A549 (cell line): ENCODE results near the gene HARS1. TPM values are rescaled to one million over a fixed set of nuclear protein-coding genes. Genes with fewer than 3 reads are reported as not detected.
A peak's percentile ranks its signal among the peaks of the same experiment; 100 is the strongest.
"Not testable (repeated sequence)": the region's sequence is repeated elsewhere in the genome, so short reads cannot be mapped to it uniquely, and the experiment has no call there.

Source experiments
- ATAC-seq, 2 experiments: fragments of 200-7000 bp in 1 of 2; fragments of >200 bp in 1 of 2; cut with Nextera tagmentation in 1 of 2; cut with Tn5 transposase in 1 of 2; 3 replicates each; pipeline versions ENCODE4 v1.8.0 to v1.9.1; 2018 to 2020; ENCODE audit warnings: mild to moderate bottlenecking in 1 of 2, moderate library complexity in 1 of 2
- CTCF ChIA-PET: fragments of 300-600 bp; sonication (Branson Sonifier 250); formaldehyde crosslinking; extraction: SDS; loops from one replicate; lab custom pipeline; 2021; ENCODE audit warnings: antibody characterized with exemption, inconsistent platforms; lab: Yijun Ruan, JAX
- POLR2A ChIA-PET: fragments of 350-600 bp; formaldehyde crosslinking; extraction: SDS; loops from one replicate; lab custom pipeline; 2021; ENCODE audit warnings: antibody characterized with exemption, inconsistent platforms; lab: Yijun Ruan, JAX
- DNase-seq, 2 experiments: peaks; one replicate each; pipeline versions ENCODE4 v3.0.0 to v3.0.0-alpha.2; 2011 to 2016; ENCODE audit warnings: low read depth in 1 of 2, low spot score in 1 of 2
- FAIRE-seq: peaks from 2 replicates; lab custom pipeline; 2011; peaks lifted over from hg19 to GRCh38; lab: Jason Lieb, UNC
- H3K27ac ChIP-seq, 2 experiments: fragments of >200 bp; sonication (Bioruptor Twin); formaldehyde crosslinking; 3 replicates each; pipeline ENCODE4 v1.5.1; 2016 to 2017
- H3K4me1 ChIP-seq: fragments of >200 bp; sonication (Bioruptor Twin); formaldehyde crosslinking; 3 replicates; pipeline ENCODE4 v1.6.1; 2016
- H3K4me2 ChIP-seq: fragments of >200 bp; sonication (Bioruptor Twin); formaldehyde crosslinking; 3 replicates; pipeline ENCODE4 v1.6.1; 2016
- H3K4me3 ChIP-seq: fragments of >200 bp; sonication (Bioruptor Twin); formaldehyde crosslinking; 3 replicates; pipeline ENCODE4 v1.5.1; 2016
- H3K9me3 ChIP-seq: fragments of >200 bp; sonication (Bioruptor Twin); formaldehyde crosslinking; 3 replicates; pipeline ENCODE4 v1.6.1; 2016
- BHLHE40 ChIP-seq: IDR thresholded peaks from 2 replicates; pipeline ENCODE4 v1.6.1; 2012; ENCODE audit warnings: low read depth, low read length, inconsistent platforms
- CBX2 ChIP-seq: fragments of 200-600 bp; sonication (generic); IDR thresholded peaks from 2 replicates; pipeline ENCODE4 v1.6.1; 2016; ENCODE audit warnings: low read depth, mild to moderate bottlenecking, borderline replicate concordance
- CEBPB ChIP-seq, 2 experiments: fragments of >200 bp in 1 of 2; sonication (Bioruptor Twin) in 1 of 2; formaldehyde crosslinking in 1 of 2; IDR thresholded peaks; 2 replicates each; pipeline ENCODE4 v1.6.1; 2012 to 2016
- CHD4 ChIP-seq: fragments of 200-600 bp; sonication (generic); IDR thresholded peaks from 2 replicates; pipeline ENCODE4 v1.6.1; 2016; ENCODE audit warnings: antibody characterized with exemption, mild to moderate bottlenecking, borderline replicate concordance
- E2F6 ChIP-seq: IDR thresholded peaks from 2 replicates; pipeline ENCODE4 v1.6.1; 2012; ENCODE audit warnings: low read depth, borderline replicate concordance
- EHF ChIP-seq: fragments of 250-450 bp; sonication (Bioruptor Pico); IDR thresholded peaks from 2 replicates; pipeline ENCODE4 v1.5.0; 2020; ENCODE audit warnings: mild to moderate bottlenecking
- ELK1 ChIP-seq: fragments of 150-350 bp; IDR thresholded peaks from 2 replicates; pipeline ENCODE4 v1.6.1; 2014; ENCODE audit warnings: low read depth, mild to moderate bottlenecking, low read length
- ESRRA ChIP-seq: fragments of 150-350 bp; IDR thresholded peaks from 2 replicates; pipeline ENCODE4 v1.6.1; 2014; ENCODE audit warnings: mild to moderate bottlenecking, low read length, borderline replicate concordance
- FOSB ChIP-seq: fragments of 250-450 bp; sonication (Bioruptor Pico); IDR thresholded peaks from 2 replicates; pipeline ENCODE4 v1.5.0; 2020; ENCODE audit warnings: mild to moderate bottlenecking, moderate library complexity
- FOSL2 ChIP-seq, 2 experiments: fragments of 450-650 bp in 1 of 2; fragments of >200 bp in 1 of 2; sonication (Bioruptor Twin) in 1 of 2; formaldehyde crosslinking; IDR thresholded peaks; 2 replicates each; pipeline versions ENCODE4 v1.5.0 to v1.6.1; 2016 to 2020; ENCODE audit warnings: mild to moderate bottlenecking in 1 of 2, moderate library complexity in 1 of 2
- GATA3 ChIP-seq: IDR thresholded peaks from 2 replicates; pipeline ENCODE4 v1.6.1; 2012; ENCODE audit warnings: borderline replicate concordance
- HEYL ChIP-seq: fragments of 250-450 bp; sonication (Bioruptor Pico); IDR thresholded peaks from 2 replicates; pipeline ENCODE4 v1.8.0; 2021; ENCODE audit warnings: mild to moderate bottlenecking, moderate library complexity
- HOXA7 ChIP-seq: fragments of 250-450 bp; sonication (Bioruptor Pico); IDR thresholded peaks from 2 replicates; pipeline ENCODE4 v1.5.0; 2020; ENCODE audit warnings: mild to moderate bottlenecking, moderate library complexity
- HOXB13 ChIP-seq: fragments of 250-450 bp; sonication (Bioruptor Pico); IDR thresholded peaks from 2 replicates; pipeline ENCODE4 v1.5.0; 2020; ENCODE audit warnings: low read depth, mild to moderate bottlenecking, moderate library complexity
- HOXB5 ChIP-seq: fragments of 250-450 bp; sonication (Bioruptor Pico); IDR thresholded peaks from 2 replicates; pipeline ENCODE4 v1.5.0; 2020; ENCODE audit warnings: mild to moderate bottlenecking, moderate library complexity
- KDM1A ChIP-seq: fragments of 200-600 bp; sonication (generic); IDR thresholded peaks from 2 replicates; pipeline ENCODE4 v1.6.1; 2016; ENCODE audit warnings: low read depth, mild to moderate bottlenecking
- MAFK ChIP-seq: fragments of 450-650 bp; IDR thresholded peaks from 2 replicates; pipeline ENCODE4 v1.6.1; 2014; ENCODE audit not compliant: partially characterized antibody
- MAZ ChIP-seq: fragments of 150-350 bp; IDR thresholded peaks from 2 replicates; pipeline ENCODE4 v1.6.1; 2014; ENCODE audit warnings: antibody characterized with exemption, low read depth, low read length, borderline replicate concordance
- NPAS2 ChIP-seq: fragments of 250-450 bp; sonication (Bioruptor Pico); IDR thresholded peaks from 2 replicates; pipeline ENCODE4 v1.8.0; 2022; ENCODE audit warnings: mild to moderate bottlenecking, moderate library complexity, borderline replicate concordance
- POLR2AphosphoS2 ChIP-seq: conservative IDR thresholded peaks from 2 replicates; pipeline ENCODE4 v1.6.1; 2012; ENCODE audit warnings: low read length, improper control_type of control experiment, inconsistent platforms
- RARB ChIP-seq: fragments of 250-450 bp; sonication (Bioruptor Pico); IDR thresholded peaks from 2 replicates; pipeline ENCODE4 v1.8.0; 2021; ENCODE audit warnings: mild to moderate bottlenecking, moderate library complexity
- RNF2 ChIP-seq: fragments of 200-600 bp; sonication (generic); IDR thresholded peaks from 2 replicates; pipeline ENCODE4 v1.6.1; 2016; ENCODE audit warnings: low read depth, mild to moderate bottlenecking, antibody characterized with exemption, moderate library complexity, borderline replicate concordance
- SMC3 ChIP-seq: fragments of >200 bp; sonication (Bioruptor Twin); formaldehyde crosslinking; IDR thresholded peaks from 3 replicates; pipeline ENCODE4 v1.6.1; 2018; ENCODE audit warnings: inconsistent platforms
- SREBF2 ChIP-seq: fragments of 450-650 bp; IDR thresholded peaks from 2 replicates; pipeline ENCODE4 v1.6.1; 2014; ENCODE audit warnings: mild to moderate bottlenecking, moderate library complexity
- WGBS: methylation state at CpG from one replicate; pipeline ENCODE4 v1.1.6; 2017; ENCODE audit errors: missing lambda C conversion rate; 5-methylcytosine and 5-hydroxymethylcytosine counted together
- polyA plus RNA-seq, 4 experiments: library from polyadenylated mRNA; depleted of rRNA in 3 of 4; stranded (reverse); fragments of >200 nt; fragmentation: RNase III in 1 of 4; extraction: RNeasy Plus Mini Kit Qiagen cat#74134 plus additional on column Dnase treatment in 1 of 4; gene quantifications; 2 replicates in 3 of 4; 3 replicates in 1 of 4; pipeline ENCODE4 v1.2.3, GENCODE V29; 2011 to 2017
- TF ChIP-seq, protein P1 (sequence below): IDR thresholded peaks from 2 replicates; pipeline ENCODE4 v1.6.1; 2012

HARS1 gene
- polyA plus RNA-seq, 2 of the 4 experiments (the other 2 are of a cell fraction) = 80.5 to 87.1 TPM

GRCh38 chr5:140718266-140718592 lies 27.1 kb upstream of the HARS1 start:
- ATAC-seq (peak; percentile 18 to 47), FAIRE-seq (no peak), DNase-seq (no peak)
- ChIA-PET CTCF (interaction anchor here (0.7 to 3.8 kb wide), 9 partner anchors 8 to 372 kb away, joined by 3 to 22 read pairs (median 4); partner anchors contain the start of genes HBEGF and SLC4A9), POLR2A (interaction anchor here (1.2 to 2.3 kb wide), 7 partner anchors 8 to 372 kb away, joined by 5 to 20 read pairs (median 14); partner anchors contain the start of genes ANKHD1, HARS1, HARS2 and HBEGF)
- H3K27ac ChIP-seq = peak overlapping the region; percentile 84 to 92
- H3K4me1 ChIP-seq = no peaks in the 10 kb centered on the region
- H3K9me3 ChIP-seq = no peaks in the 10 kb centered on the region
- peak overlapping the region; percentile 44 for H3K4me3 ChIP-seq
- 25% methylated on average over 7 of the region's 7 CpGs for WGBS
- TF ChIP-seq HEYL (CRISPR knock-in tag) (no peak), HOXA7 (CRISPR knock-in tag) (no peak), MAZ (no peak), KDM1A (no peak), MAFK (no peak), HOXB13 (no peak), HOXB5 (CRISPR knock-in tag) (no peak), ELK1 (no peak), RNF2 (no peak), E2F6 (no peak), CBX2 (no peak), BHLHE40 (no peak), FOSL2 (IDR thresholded peaks at IDR 0.05) (no peak), FOSL2 (CRISPR knock-in tag; IDR thresholded peaks at IDR 0.05) (no peak)
- TF ChIP-seq, protein P1, sequence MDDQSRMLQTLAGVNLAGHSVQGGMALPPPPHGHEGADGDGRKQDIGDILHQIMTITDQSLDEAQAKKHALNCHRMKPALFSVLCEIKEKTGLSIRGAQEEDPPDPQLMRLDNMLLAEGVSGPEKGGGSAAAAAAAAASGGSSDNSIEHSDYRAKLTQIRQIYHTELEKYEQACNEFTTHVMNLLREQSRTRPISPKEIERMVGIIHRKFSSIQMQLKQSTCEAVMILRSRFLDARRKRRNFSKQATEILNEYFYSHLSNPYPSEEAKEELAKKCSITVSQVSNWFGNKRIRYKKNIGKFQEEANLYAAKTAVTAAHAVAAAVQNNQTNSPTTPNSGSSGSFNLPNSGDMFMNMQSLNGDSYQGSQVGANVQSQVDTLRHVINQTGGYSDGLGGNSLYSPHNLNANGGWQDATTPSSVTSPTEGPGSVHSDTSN = no peak
- H3K4me2 ChIP-seq = peak overlapping the region; percentile 82

- H3K4me3 ChIP-seq, CTCF ChIA-PET, DNase-seq, H3K27ac ChIP-seq, FAIRE-seq, H3K4me1 ChIP-seq, H3K9me3 ChIP-seq, H3K4me2 ChIP-seq, ATAC-seq: not testable (repeated sequence)
- 90% methylated on average over 2 of the region's 2 CpGs for WGBS
- POLR2A ChIA-PET = interaction anchor here (0.6 kb wide), 1 partner anchor 23 kb away, joined by 3 read pairs; no protein-coding TSS in a partner anchor
Measured at GRCh38 chr5:140716238-140716637, 25.1 kb upstream of the HARS1 start.

DNA sequence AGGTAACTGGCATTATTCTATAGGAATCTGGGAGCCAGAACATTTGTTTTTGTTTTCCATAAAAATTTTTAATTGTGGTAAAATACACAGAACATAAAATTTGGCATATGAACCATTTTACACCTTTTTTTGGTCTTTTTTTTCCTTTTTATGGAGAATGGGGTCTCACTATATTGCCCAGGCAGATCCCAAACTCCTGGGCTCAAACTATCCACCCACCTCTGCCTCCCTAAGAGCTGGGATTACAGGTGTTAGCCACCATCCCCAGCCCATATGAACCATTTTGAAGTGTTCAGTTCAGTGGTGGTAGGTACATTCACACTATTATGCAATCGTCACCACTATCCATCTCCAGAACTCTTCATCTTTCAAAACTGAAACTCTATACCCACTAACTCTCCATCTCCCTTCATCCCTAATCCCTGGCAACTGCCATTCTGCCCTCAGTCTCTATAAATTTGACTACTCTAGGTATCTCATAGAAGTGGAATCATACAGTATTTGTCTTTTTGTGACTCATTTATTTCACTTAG lies 22.5 kb upstream of the HARS1 start:
- whole genome bisulfite sequencing = 86% methylated on average over 1 of the region's 1 CpG
- no peak for DNase-seq
- TF ChIP-seq CEBPB (IDR thresholded peaks at IDR 0.05) = 0 out of 4 replicates have a peak, but pooled peaks of 1 of the 2 experiments have one; percentile 9
- TF ChIP-seq SREBF2 = no peak
- TF ChIP-seq GATA3 = no peak
- FAIRE-seq = no peak
- CTCF ChIA-PET = no interaction called here
- Histone ChIP-seq H3K27ac (no peak overlapping the region), H3K4me1 (peaks cover 9% of the 10 kb centered on the region; the same call in 2 of the 3 replicates), H3K4me3 (no peak overlapping the region), H3K4me2 (no peak overlapping the region), H3K9me3 (no peaks in the 10 kb centered on the region)
- no peak for ATAC-seq
- POLR2A ChIA-PET = no interaction called here

DNA sequence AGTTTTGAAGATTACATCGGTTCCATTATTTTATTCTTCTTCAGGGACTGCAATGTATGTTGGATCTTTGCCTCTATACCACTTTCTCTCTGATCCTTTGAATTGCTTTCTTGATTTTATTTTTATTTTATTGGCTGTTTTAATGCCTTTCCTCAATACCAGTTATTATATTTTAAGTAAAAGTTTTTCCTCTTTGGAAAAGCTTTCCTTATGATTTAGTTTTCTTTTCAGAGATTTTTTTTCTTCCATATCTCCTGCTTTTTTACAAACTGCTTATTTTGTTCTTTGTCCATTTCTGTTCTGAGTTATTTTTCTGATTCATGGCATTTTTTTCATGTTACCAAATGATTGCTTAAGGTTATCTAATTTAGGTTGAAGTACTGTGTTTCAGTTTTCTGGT lies 20.6 kb upstream of the HARS1 start:
- WGBS = 9% methylated on average over 1 of the region's 1 CpG
- peaks cover 9% of the 10 kb centered on the region; the same call in 2 of the 3 replicates for H3K4me1 ChIP-seq
- peak overlapping the region; percentile 81 to 93; a peak in 3 of 6 replicates for H3K27ac ChIP-seq
- ChIA-PET CTCF (interaction anchor here (1.7 to 2.1 kb wide), 3 partner anchors 8 to 11 kb away, joined by 6 to 9 read pairs (median 9); no protein-coding TSS in a partner anchor), POLR2A (interaction anchor here (1.1 to 3.9 kb wide), 8 partner anchors 8 to 328 kb away, joined by 3 to 72 read pairs (median 18); partner anchors contain the start of genes ANKHD1, EIF4EBP3, HARS1 and HARS2)
- no peak for DNase-seq
- peak overlapping the region; percentile 46; the same call in 1 of the 3 replicates for H3K4me3 ChIP-seq
- H3K9me3 ChIP-seq = no peaks in the 10 kb centered on the region
- no peak for ATAC-seq
- no peak for FAIRE-seq
- peak overlapping the region; percentile 79 for H3K4me2 ChIP-seq
- TF ChIP-seq EHF (CRISPR knock-in tag) = no peak
- TF ChIP-seq SMC3 = no peak
- TF ChIP-seq FOSB (CRISPR knock-in tag) = no peak
- TF ChIP-seq KDM1A = no peak
- no peak for TF ChIP-seq HOXA7 (CRISPR knock-in tag)
- TF ChIP-seq POLR2AphosphoS2 = no peak
- no peak for TF ChIP-seq GATA3
- no peak for TF ChIP-seq HOXB5 (CRISPR knock-in tag)
- TF ChIP-seq NPAS2 (CRISPR knock-in tag) = no peak
- TF ChIP-seq CEBPB (IDR thresholded peaks at IDR 0.05) = no peak
- TF ChIP-seq CHD4 = no peak
- no peak for TF ChIP-seq HOXB13
- no peak for TF ChIP-seq RARB
- TF ChIP-seq ESRRA = no peak
